Neural progenitor cell (in vitro differentiated cells): ENCODE data around the gene SLC24A4. TPM values are rescaled to one million over a fixed set of nuclear protein-coding genes. Genes with fewer than 3 reads are reported as not detected.

Source experiments
- DNase-seq: peaks from one replicate; pipeline ENCODE4 v3.0.0-alpha.2; 2016; ENCODE audit warnings: low spot score
- H2AFZ ChIP-seq: fragments of 200-600 bp; sonication (generic); replicated peaks from 2 replicates; pipeline ENCODE4 v1.6.1; 2016; ENCODE audit warnings: antibody characterized with exemption
- H3F3A ChIP-seq: fragments of 200-600 bp; sonication (generic); 2 replicates; pipeline ENCODE4 v1.6.1; 2016; ENCODE audit warnings: antibody characterized with exemption, low read depth
- H3K27ac ChIP-seq: fragments of 200-600 bp; sonication (generic); 2 replicates; pipeline ENCODE4 v1.5.1; 2016; ENCODE audit warnings: mild to moderate bottlenecking
- H3K27me3 ChIP-seq: fragments of 200-600 bp; sonication (generic); 2 replicates; pipeline ENCODE4 v1.6.1; 2016; ENCODE audit warnings: mild to moderate bottlenecking, moderate library complexity
- H3K36me3 ChIP-seq: fragments of 200-600 bp; sonication (generic); 2 replicates; pipeline ENCODE4 v1.5.1; 2016
- H3K4me1 ChIP-seq: fragments of 200-600 bp; sonication (generic); 2 replicates; pipeline ENCODE4 v1.6.1; 2016; ENCODE audit warnings: mixed run types
- H3K4me2 ChIP-seq: fragments of 200-600 bp; sonication (generic); 2 replicates; pipeline ENCODE4 v1.6.1; 2016
- H3K4me3 ChIP-seq: fragments of 200-600 bp; sonication (generic); 2 replicates; pipeline ENCODE4 v1.5.1; 2016
- H3K79me2 ChIP-seq: fragments of 200-600 bp; sonication (generic); 2 replicates; pipeline ENCODE4 v1.6.1; 2016; ENCODE audit warnings: low read depth
- H3K9ac ChIP-seq: fragments of 200-600 bp; sonication (generic); 2 replicates; pipeline ENCODE4 v1.6.1; 2016
- H3K9me3 ChIP-seq: fragments of 200-600 bp; sonication (generic); 2 replicates; pipeline ENCODE4 v1.5.1; 2016; ENCODE audit warnings: low read depth
- H4K20me1 ChIP-seq: fragments of 200-600 bp; sonication (generic); 2 replicates; pipeline ENCODE4 v1.6.1; 2016; ENCODE audit warnings: low read depth
- H3K27ac Mint-ChIP-seq: 3 replicates; pipeline ENCODE4 v1.8.0; 2021; ENCODE audit warnings: mixed read lengths
- H3K27me3 Mint-ChIP-seq: 2 replicates; pipeline ENCODE4 v1.8.0; 2022; ENCODE audit warnings: low read depth, mild to moderate bottlenecking, inconsistent platforms, moderate library complexity, mixed read lengths; ENCODE audit not compliant: insufficient read depth
- H3K36me3 Mint-ChIP-seq: 3 replicates; pipeline ENCODE4 v1.8.0; 2021; ENCODE audit warnings: mixed read lengths
- H3K4me1 Mint-ChIP-seq: 3 replicates; pipeline ENCODE4 v1.8.0; 2021; ENCODE audit warnings: mixed read lengths
- H3K4me3 Mint-ChIP-seq: 3 replicates; pipeline ENCODE4 v1.8.0; 2021; ENCODE audit warnings: mild to moderate bottlenecking, moderate library complexity, mixed read lengths
- H3K9me3 Mint-ChIP-seq: 3 replicates; pipeline ENCODE4 v1.8.0; 2020; ENCODE audit warnings: mixed read lengths
- CTCF ChIP-seq: fragments of 200-600 bp; sonication (generic); IDR thresholded peaks from 2 replicates; pipeline ENCODE4 v1.5.1; 2017; ENCODE audit warnings: antibody characterized with exemption, mild to moderate bottlenecking
- EZH2 ChIP-seq: fragments of 200-600 bp; sonication (generic); IDR thresholded peaks from 2 replicates; pipeline ENCODE4 v1.6.1; 2017; ENCODE audit warnings: antibody characterized with exemption, mild to moderate bottlenecking, moderate library complexity
- EZH2phosphoT487 ChIP-seq: fragments of 200-600 bp; sonication (generic); IDR thresholded peaks from 2 replicates; pipeline ENCODE4 v1.6.1; 2017; ENCODE audit warnings: antibody characterized with exemption
- total RNA-seq: library from RNA; depleted of rRNA; stranded (reverse); fragments of >200 nt; gene quantifications from 2 replicates; pipeline ENCODE4 v1.2.3, GENCODE V29; 2015; ENCODE audit warnings: low replicate concordance

SLC24A4 gene
- total RNA-seq, 1 donor from 2014 or later, result 0.73 TPM

GRCh38 chr14:92506231-92506630 lies 183.3 kb downstream of the SLC24A4 start:
- Histone ChIP-seq H4K20me1 (no peaks in the 10 kb centered on the region), H2AFZ (no peak overlapping the region), H3K27me3 (peaks cover 6% of the 10 kb centered on the region), H3F3A (no peaks in the 10 kb centered on the region), H3K27ac (no peak overlapping the region), H3K9me3 (no peaks in the 10 kb centered on the region), H3K4me2 (no peak overlapping the region), H3K36me3 (no peaks in the 10 kb centered on the region), H3K79me2 (no peaks in the 10 kb centered on the region), H3K4me1 (no peaks in the 10 kb centered on the region), H3K4me3 (no peak overlapping the region), H3K9ac (no peak overlapping the region)
- DNase-seq, result no peak
- Mint-ChIP-seq H3K4me1 (peaks cover 10% of the 10 kb centered on the region), H3K4me3 (no peak overlapping the region), H3K9me3 (no peaks in the 10 kb centered on the region), H3K27me3 (no peaks in the 10 kb centered on the region), H3K36me3 (no peaks in the 10 kb centered on the region), H3K27ac (no peak overlapping the region)
- no peak for TF ChIP-seq CTCF
- no peak for TF ChIP-seq EZH2phosphoT487
- TF ChIP-seq EZH2, result no peak

- no peaks in the 10 kb centered on the region for H3K79me2 ChIP-seq
- H3K27me3 Mint-ChIP-seq, result peaks cover 1% of the 10 kb centered on the region
- peaks cover 6% of the 10 kb centered on the region for H3K27me3 ChIP-seq
- no peaks in the 10 kb centered on the region for H3K36me3 Mint-ChIP-seq
- H3K4me3 Mint-ChIP-seq, result no peak overlapping the region
- H3K9ac ChIP-seq, result no peak overlapping the region
- no peaks in the 10 kb centered on the region for H3K4me1 ChIP-seq
- TF ChIP-seq EZH2 (no peak), EZH2phosphoT487 (no peak), CTCF (no peak)
- no peak overlapping the region for H3K27ac Mint-ChIP-seq
- peaks cover 16% of the 10 kb centered on the region for H3K4me1 Mint-ChIP-seq
- H3K36me3 ChIP-seq, result no peaks in the 10 kb centered on the region
- H3K27ac ChIP-seq, result no peak overlapping the region
- DNase-seq, result no peak
- H3K4me2 ChIP-seq, result no peak overlapping the region
- no peak overlapping the region for H2AFZ ChIP-seq
- H4K20me1 ChIP-seq, result no peaks in the 10 kb centered on the region
- no peak overlapping the region for H3K4me3 ChIP-seq
- no peaks in the 10 kb centered on the region for H3K9me3 ChIP-seq
- H3K9me3 Mint-ChIP-seq, result no peaks in the 10 kb centered on the region
- no peaks in the 10 kb centered on the region for H3F3A ChIP-seq
Measured at GRCh38 chr14:92507174-92507768, 184.3 kb downstream of the SLC24A4 start.

GRCh38 chr14:92510972-92511371 lies 188.0 kb downstream of the SLC24A4 start:
- no peak overlapping the region for H3K4me3 Mint-ChIP-seq
- no peaks in the 10 kb centered on the region for H3K9me3 ChIP-seq
- H3K9me3 Mint-ChIP-seq, result no peaks in the 10 kb centered on the region
- H3F3A ChIP-seq, result no peaks in the 10 kb centered on the region
- no peaks in the 10 kb centered on the region for H3K4me1 ChIP-seq
- H3K27ac Mint-ChIP-seq, result no peak overlapping the region
- TF ChIP-seq CTCF, result peak; percentile 29
- no peak for TF ChIP-seq EZH2
- H2AFZ ChIP-seq, result no peak overlapping the region
- H3K4me3 ChIP-seq, result no peak overlapping the region
- H3K27ac ChIP-seq, result no peak overlapping the region
- peaks cover 11% of the 10 kb centered on the region for H3K4me1 Mint-ChIP-seq
- H3K79me2 ChIP-seq, result no peaks in the 10 kb centered on the region
- no peak overlapping the region for H3K4me2 ChIP-seq
- no peaks in the 10 kb centered on the region for H3K36me3 ChIP-seq
- peaks cover 2% of the 10 kb centered on the region for H3K27me3 Mint-ChIP-seq
- H3K9ac ChIP-seq, result no peak overlapping the region
- no peaks in the 10 kb centered on the region for H3K36me3 Mint-ChIP-seq
- no peaks in the 10 kb centered on the region for H4K20me1 ChIP-seq
- DNase-seq, result peak; percentile 36
- peaks cover 43% of the 10 kb centered on the region for H3K27me3 ChIP-seq
